Endothelial cell (in vitro differentiated cells): ENCODE data around the gene SPACA6. TPM values are rescaled to one million over a fixed set of nuclear protein-coding genes. Genes with fewer than 3 reads are reported as not detected.
"Not testable (repeated sequence)": the region's sequence is repeated elsewhere in the genome, so short reads cannot be mapped to it uniquely, and the experiment has no call there.

Source experiments
- DNase-seq: peaks from one replicate; pipeline ENCODE4 v3.0.0; 2021; ENCODE audit warnings: low spot score
- H3K27ac Mint-ChIP-seq: one replicate; pipeline ENCODE4 v1.8.0; 2021; ENCODE audit warnings: mixed read lengths, inconsistent platforms; ENCODE audit not compliant: unreplicated experiment
- H3K27me3 Mint-ChIP-seq: one replicate; pipeline ENCODE4 v1.8.0; 2021; ENCODE audit warnings: mild to moderate bottlenecking, moderate library complexity, mixed read lengths, inconsistent platforms; ENCODE audit not compliant: unreplicated experiment
- H3K36me3 Mint-ChIP-seq: one replicate; pipeline ENCODE4 v1.8.0; 2021; ENCODE audit warnings: mild to moderate bottlenecking, low read depth, mixed read lengths, inconsistent platforms; ENCODE audit not compliant: unreplicated experiment
- H3K4me1 Mint-ChIP-seq: one replicate; pipeline ENCODE4 v1.8.0; 2021; ENCODE audit warnings: mild to moderate bottlenecking, mixed read lengths, inconsistent platforms; ENCODE audit not compliant: unreplicated experiment
- H3K4me3 Mint-ChIP-seq: one replicate; pipeline ENCODE4 v1.8.0; 2021; ENCODE audit warnings: mild to moderate bottlenecking, mixed read lengths, inconsistent platforms; ENCODE audit not compliant: unreplicated experiment
- H3K9me3 Mint-ChIP-seq: one replicate; pipeline ENCODE4 v1.8.0; 2021; ENCODE audit warnings: mixed read lengths, inconsistent platforms; ENCODE audit not compliant: unreplicated experiment
- total RNA-seq: library from RNA; stranded (reverse); fragmentation: NEBNext Ultra II Directional; extraction: Animal tissue kit (Norgen Biotek cat#: 25700); gene quantifications from one replicate; pipeline ENCODE4 v1.2.1, GENCODE V29; 2021; ENCODE audit not compliant: unreplicated experiment
- TF ChIP-seq, protein P1 (sequence below): fragments of 200-600 bp; sonication (generic); IDR thresholded peaks from one replicate; pipeline ENCODE4 v1.5.0; 2021; ENCODE audit warnings: antibody characterized with exemption; ENCODE audit not compliant: unreplicated experiment

SPACA6 gene
- total RNA-seq, 1 donor from 2014 or later = 12.9 TPM

- Mint-ChIP-seq H3K27me3 (no peaks in the 10 kb centered on the region), H3K36me3 (no peaks in the 10 kb centered on the region), H3K9me3 (no peaks in the 10 kb centered on the region), H3K27ac (no peak overlapping the region), H3K4me3 (no peak overlapping the region), H3K4me1 (no peaks in the 10 kb centered on the region)
- DNase-seq = no peak
- TF ChIP-seq, protein P1, sequence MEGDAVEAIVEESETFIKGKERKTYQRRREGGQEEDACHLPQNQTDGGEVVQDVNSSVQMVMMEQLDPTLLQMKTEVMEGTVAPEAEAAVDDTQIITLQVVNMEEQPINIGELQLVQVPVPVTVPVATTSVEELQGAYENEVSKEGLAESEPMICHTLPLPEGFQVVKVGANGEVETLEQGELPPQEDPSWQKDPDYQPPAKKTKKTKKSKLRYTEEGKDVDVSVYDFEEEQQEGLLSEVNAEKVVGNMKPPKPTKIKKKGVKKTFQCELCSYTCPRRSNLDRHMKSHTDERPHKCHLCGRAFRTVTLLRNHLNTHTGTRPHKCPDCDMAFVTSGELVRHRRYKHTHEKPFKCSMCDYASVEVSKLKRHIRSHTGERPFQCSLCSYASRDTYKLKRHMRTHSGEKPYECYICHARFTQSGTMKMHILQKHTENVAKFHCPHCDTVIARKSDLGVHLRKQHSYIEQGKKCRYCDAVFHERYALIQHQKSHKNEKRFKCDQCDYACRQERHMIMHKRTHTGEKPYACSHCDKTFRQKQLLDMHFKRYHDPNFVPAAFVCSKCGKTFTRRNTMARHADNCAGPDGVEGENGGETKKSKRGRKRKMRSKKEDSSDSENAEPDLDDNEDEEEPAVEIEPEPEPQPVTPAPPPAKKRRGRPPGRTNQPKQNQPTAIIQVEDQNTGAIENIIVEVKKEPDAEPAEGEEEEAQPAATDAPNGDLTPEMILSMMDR = no peak
These were observed 29.0 kb upstream of the SPACA6 start for GRCh38 chr19:51664131-51664530.

DNA sequence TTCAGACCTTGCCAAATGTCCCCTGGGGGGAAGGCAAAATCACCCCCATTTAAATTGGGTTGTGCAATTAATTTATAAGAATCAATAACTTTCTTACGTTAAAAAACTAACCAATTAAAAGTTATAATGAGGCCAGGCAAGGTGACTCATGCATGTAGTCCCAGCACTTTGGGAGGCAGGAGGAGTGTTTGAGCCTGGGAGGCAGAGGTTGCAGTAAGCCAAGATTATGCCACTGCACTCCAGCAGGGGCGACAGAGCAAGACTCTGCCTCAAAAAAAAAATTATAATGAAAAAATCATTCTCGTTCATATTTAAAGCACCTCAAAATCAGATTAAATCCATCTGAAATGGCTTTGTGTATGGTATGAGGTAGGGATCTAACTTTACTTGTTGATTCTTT is 28.1 kb upstream of the SPACA6 start:
- Mint-ChIP-seq H3K36me3 (no peaks in the 10 kb centered on the region), H3K27me3 (no peaks in the 10 kb centered on the region), H3K27ac (no peak overlapping the region), H3K4me3 (no peak overlapping the region), H3K4me1 (no peaks in the 10 kb centered on the region), H3K9me3 (no peaks in the 10 kb centered on the region)
- TF ChIP-seq, protein P1 = no peak
- DNase-seq = no peak

- Mint-ChIP-seq H3K4me1 (no peaks in the 10 kb centered on the region), H3K36me3 (no peaks in the 10 kb centered on the region), H3K27ac (no peak overlapping the region), H3K4me3 (no peak overlapping the region), H3K27me3 (no peaks in the 10 kb centered on the region), H3K9me3 (no peaks in the 10 kb centered on the region)
- no peak for DNase-seq
- TF ChIP-seq, protein P1 = no peak
These were observed 24.9 kb upstream of the SPACA6 start for GRCh38 chr19:51668216-51668615.

- TF ChIP-seq, protein P1 = peak; percentile 52
- H3K4me1 Mint-ChIP-seq, H3K27me3 Mint-ChIP-seq, H3K4me3 Mint-ChIP-seq, H3K9me3 Mint-ChIP-seq, H3K36me3 Mint-ChIP-seq, H3K27ac Mint-ChIP-seq, DNase-seq: not testable (repeated sequence)
These were observed 17.1 kb upstream of the SPACA6 start for GRCh38 chr19:51675911-51676565.

DNA sequence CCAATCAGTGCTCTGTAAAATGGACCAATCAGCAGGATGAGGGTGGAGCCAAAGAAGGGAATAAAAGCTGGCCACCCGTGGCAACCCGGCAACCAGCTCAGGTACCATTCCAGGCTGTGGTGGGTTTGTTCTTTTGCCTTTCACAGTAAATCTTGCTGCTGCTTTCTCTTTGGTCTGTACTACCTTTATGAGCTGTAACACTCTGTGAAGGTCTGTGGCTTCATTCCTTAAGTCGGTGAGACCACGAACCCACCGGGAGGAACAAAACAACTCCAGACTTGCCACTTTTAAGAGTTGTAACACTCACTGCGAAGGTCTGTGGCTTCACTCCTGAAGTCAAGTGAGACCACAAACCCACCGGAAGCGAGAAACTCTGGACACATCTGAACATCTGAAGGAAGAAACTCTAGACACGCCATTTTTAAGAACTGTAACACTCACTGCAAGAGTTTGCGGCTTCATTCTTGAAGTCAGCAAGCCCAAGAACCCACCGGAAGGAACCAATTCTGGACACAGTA is 16.5 kb upstream of the SPACA6 start:
- TF ChIP-seq, protein P1 = no peak
- no peak for DNase-seq
- H3K4me3 Mint-ChIP-seq = no peak overlapping the region
- no peak overlapping the region for H3K27ac Mint-ChIP-seq
- no peaks in the 10 kb centered on the region for H3K36me3 Mint-ChIP-seq
- H3K27me3 Mint-ChIP-seq = peaks cover 3% of the 10 kb centered on the region
- H3K9me3 Mint-ChIP-seq = no peaks in the 10 kb centered on the region
- no peaks in the 10 kb centered on the region for H3K4me1 Mint-ChIP-seq
